ENCODE data around the gene SCG2.

The SCG2 gene

DNA sequence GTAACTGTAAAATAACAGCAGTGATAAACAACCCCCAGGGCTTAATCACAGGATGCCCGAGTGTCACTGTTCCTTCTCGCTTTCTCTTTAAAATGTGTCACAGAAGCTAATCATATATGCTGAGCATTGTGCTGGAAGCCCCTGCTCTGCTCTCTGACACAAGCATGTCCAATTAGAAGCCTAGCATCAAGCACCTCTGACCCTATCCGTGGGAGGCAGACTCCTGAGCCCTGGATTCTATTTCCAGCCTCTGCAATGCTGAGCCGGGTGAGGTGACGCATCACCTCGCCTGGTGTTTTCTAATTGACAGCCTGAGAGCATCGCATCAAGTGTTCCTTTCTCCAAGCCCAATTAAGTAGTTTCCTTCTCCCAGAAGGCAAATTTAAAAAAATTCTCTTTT, 19.7 kb upstream of the SCG2 start:
- H3K27ac ChIP-seq: no peak overlapping the region

DNA sequence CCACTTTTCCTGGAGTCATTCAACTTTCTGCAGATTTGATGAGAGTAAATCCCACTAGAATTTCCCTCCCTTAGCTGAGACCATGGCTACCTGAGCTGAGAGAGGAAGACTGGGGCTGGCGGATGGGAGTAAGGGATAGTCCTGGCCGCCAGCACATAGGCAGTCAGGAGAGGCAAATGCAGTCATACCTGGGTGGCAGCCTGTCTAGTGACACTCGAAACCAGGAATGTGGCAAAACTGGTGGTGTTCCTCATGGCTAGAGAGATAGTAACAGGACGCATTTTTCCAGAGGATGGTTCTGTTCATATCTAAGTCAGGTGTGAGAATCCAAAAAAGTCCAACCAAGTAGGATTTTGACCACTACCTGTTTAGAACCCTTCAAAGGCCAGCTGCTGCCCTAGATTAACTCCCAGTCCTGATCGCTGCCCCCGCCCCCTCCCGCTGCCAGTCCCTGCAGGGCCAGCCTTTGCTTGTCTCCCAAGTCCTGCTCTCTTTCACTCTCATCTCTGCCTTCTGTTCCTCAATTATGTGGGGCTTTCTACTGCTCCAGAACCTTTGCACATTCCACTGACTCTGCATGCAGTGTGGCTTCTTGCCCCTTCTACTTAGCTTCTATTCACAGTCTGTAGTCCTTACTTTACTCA, 17.4 kb upstream of the SCG2 start:
- TF ChIP-seq, protein P1, sequence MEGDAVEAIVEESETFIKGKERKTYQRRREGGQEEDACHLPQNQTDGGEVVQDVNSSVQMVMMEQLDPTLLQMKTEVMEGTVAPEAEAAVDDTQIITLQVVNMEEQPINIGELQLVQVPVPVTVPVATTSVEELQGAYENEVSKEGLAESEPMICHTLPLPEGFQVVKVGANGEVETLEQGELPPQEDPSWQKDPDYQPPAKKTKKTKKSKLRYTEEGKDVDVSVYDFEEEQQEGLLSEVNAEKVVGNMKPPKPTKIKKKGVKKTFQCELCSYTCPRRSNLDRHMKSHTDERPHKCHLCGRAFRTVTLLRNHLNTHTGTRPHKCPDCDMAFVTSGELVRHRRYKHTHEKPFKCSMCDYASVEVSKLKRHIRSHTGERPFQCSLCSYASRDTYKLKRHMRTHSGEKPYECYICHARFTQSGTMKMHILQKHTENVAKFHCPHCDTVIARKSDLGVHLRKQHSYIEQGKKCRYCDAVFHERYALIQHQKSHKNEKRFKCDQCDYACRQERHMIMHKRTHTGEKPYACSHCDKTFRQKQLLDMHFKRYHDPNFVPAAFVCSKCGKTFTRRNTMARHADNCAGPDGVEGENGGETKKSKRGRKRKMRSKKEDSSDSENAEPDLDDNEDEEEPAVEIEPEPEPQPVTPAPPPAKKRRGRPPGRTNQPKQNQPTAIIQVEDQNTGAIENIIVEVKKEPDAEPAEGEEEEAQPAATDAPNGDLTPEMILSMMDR (conservative IDR thresholded peaks at IDR 0.05): no peak
- no peak overlapping the region for H3K27ac ChIP-seq

More for the DNA sequence above, 19.7 kb upstream of the SCG2 start:
- TF ChIP-seq, protein P1 (conservative IDR thresholded peaks at IDR 0.05): no peak

DNA sequence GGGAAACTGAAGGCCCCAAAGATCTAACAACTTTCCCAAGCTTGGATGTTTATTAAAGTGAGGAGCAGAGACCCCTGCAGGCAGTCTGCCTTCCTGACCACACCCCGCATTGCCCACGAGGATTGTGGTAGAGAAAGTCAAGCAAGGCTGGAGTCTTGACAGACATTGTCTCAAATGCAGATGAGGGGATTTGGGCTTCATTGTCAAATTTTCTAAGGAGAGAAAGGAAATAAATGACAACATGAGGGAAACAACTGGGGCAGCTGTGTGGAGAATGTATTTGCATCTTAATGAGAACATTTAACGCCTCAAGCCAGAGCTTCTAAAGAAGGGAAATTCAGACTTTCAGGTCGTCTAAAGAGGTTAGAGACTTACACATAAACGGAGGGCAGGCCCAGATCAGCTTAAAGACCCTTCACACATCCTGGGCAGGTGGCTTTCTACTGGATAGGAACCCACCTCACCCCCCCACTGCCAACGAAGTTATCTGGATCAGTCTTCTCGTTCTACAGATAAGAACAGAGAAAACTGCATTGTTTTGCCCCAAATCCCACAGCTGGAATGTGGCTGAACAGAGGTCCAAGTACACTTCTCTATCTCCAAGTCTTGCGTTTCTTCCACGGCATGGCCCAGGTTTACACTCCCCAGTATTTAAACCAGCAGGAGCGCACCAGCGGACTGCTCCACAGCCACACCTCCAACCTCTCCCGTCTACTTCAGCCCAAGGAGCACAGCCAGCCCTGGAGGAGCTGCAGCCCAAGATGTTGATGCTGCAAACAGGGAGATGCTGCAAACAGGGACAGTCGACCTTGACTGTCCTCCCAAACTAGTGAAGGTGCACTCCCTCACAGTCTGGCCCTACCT, 16.2 kb upstream of the SCG2 start:
- TF ChIP-seq, protein P1 (conservative IDR thresholded peaks at IDR 0.05): no peak
- H3K27ac ChIP-seq: no peak overlapping the region

DNA sequence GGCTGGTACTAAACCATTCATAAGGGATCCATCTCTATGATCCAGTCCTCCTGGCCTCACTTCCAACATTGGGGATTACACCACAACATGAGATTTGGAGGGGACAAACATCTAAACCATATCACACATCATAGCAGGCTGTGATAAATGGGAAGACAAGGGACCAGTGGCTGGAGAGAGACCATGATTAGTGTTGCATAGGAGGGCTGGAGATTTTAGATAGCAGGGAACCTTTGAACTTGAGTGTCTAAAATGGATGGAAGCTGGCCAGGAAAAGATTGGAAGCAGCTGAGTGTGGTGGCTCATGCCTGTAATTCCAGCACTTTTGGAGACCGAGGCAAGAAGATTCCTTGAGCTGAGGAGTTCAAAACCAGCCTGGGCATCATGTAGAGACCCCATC, 12.4 kb upstream of the SCG2 start:
- TF ChIP-seq, protein P1 (conservative IDR thresholded peaks at IDR 0.05): no peak

DNA sequence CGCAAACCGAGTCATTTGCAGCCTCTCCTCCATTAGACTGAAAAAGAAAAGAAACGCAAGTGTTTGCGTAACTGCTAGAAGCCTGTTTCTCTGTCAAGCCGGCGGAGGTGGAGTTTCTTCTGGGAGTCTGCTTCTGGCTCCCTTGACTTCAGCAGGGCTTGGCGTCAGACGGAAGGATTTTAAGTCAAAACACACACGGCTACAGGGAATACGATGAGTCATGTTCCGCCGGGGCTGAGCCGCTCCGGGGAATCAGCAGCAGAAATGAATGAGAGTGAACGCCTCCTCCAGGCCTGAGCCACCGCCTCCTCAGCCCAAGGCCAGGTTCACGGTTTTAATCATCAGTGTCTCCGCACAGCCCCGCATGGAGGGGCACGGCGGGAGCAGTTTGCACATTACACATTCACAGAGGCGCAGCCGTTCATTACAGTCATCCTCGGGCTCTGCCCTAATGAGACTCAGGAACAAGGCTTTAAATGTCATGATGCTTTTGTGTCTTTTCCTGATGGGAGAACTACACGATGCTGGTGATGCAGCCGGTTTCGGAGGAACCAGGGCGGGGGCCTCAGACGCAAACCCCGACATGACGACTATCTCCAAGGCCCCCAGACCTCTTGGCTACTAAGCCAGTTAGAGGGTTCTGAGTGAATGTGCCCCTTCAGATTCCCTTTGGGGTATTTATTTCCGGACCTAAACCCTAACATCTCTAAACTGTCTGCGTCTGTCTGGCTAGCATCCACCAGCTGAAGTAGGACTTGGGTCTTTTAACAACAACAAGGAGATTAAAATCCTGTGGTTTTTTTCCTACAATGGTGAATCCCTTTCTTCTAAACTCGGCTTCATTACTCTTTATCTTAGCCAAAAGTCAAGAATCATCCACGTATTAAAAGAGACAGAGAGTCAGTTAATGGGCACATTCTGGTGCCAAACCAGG, 11.1 kb upstream of the SCG2 start:
- H3K27ac ChIP-seq: peak overlapping the region; percentile 29; the same call in 1 of the 2 replicates
- TF ChIP-seq, protein P1 (conservative IDR thresholded peaks at IDR 0.05): no peak

More for the DNA sequence above, 12.4 kb upstream of the SCG2 start:
- H3K27ac ChIP-seq: no peak overlapping the region

DNA sequence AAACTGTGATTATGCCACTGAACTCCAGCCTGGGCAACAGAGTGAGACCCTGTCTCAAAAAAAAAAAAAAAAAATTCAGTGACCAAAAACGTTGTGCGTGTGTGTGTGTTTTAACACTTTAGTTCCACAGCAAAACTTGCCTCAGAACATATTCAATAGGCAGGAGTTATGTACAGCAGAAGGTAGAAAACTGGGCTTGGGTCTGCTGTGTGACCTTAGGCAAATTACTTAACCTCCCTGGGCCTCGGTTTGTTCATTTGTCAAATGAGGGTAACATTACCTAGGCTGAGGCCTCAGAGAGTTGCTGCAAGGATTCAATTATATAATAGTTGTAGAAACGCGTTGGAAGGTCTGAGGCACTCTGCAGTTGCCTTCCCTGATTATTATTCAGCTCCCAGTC, 10.3 kb upstream of the SCG2 start:
- H3K27ac ChIP-seq: peak overlapping the region; percentile 29; the same call in 1 of the 2 replicates
- TF ChIP-seq, protein P1 (conservative IDR thresholded peaks at IDR 0.05): no peak
